ENCODE data around the gene HAP1.

DNA sequence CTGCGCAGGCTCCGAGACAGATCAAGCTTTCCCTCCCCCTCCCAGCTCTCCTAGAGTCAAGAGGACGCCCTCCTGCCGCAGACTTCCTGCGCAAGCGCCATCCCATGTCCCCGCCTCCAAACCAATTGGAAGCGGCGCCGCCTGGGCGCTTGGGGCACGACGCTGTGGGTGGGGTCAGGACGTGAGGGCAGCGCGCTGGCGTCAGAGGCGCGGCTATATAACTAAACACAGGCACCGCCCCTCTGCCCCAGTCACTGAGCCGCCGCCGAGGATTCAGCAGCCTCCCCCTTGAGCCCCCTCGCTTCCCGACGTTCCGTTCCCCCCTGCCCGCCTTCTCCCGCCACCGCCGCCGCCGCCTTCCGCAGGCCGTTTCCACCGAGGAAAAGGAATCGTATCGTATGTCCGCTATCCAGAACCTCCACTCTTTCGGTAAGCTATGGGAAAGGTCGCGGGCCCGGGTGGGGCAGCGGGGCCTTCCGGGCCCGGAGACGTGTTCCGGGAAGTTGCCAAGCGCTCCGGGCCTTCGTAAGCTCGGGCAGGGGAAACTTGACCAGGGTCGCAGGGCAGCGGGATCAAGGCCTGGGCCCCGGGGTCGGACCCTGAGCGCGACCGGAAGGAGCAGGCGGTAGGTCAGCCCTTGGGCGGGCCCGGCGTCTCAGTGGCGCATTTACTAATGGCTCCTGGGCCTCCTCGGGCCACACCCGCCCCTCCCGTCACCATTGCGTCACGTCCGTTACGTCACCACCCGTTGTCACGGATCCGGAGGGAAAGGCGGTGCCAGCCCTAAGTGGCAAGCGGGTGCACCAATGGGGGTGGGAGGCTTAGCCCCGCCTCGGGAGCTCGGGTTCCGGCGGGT, 45.6 kb downstream of the HAP1 start, which contains the start of gene EIF1:
- TF ChIP-seq POLR2A (IDR thresholded peaks at IDR 0.05), result peak; percentile 91 to 100
- TF ChIP-seq, protein P1, sequence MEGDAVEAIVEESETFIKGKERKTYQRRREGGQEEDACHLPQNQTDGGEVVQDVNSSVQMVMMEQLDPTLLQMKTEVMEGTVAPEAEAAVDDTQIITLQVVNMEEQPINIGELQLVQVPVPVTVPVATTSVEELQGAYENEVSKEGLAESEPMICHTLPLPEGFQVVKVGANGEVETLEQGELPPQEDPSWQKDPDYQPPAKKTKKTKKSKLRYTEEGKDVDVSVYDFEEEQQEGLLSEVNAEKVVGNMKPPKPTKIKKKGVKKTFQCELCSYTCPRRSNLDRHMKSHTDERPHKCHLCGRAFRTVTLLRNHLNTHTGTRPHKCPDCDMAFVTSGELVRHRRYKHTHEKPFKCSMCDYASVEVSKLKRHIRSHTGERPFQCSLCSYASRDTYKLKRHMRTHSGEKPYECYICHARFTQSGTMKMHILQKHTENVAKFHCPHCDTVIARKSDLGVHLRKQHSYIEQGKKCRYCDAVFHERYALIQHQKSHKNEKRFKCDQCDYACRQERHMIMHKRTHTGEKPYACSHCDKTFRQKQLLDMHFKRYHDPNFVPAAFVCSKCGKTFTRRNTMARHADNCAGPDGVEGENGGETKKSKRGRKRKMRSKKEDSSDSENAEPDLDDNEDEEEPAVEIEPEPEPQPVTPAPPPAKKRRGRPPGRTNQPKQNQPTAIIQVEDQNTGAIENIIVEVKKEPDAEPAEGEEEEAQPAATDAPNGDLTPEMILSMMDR (IDR thresholded peaks at IDR 0.05), result no peak

All from heart left ventricle (tissue), 13 donors.